HG03442 (cell line): ENCODE measurements around the gene TMBIM1.
"Not testable (repeated sequence)": the region's sequence is repeated elsewhere in the genome, so short reads cannot be mapped to it uniquely, and the experiment has no call there.

Experiments
- ATAC-seq: cut with Tn5 transposase; IDR thresholded peaks from one replicate; pipeline ENCODE4 v1.9.1; 2021; ENCODE audit warnings: mild to moderate bottlenecking, moderate library complexity; ENCODE audit not compliant: unreplicated experiment

The TMBIM1 gene

DNA sequence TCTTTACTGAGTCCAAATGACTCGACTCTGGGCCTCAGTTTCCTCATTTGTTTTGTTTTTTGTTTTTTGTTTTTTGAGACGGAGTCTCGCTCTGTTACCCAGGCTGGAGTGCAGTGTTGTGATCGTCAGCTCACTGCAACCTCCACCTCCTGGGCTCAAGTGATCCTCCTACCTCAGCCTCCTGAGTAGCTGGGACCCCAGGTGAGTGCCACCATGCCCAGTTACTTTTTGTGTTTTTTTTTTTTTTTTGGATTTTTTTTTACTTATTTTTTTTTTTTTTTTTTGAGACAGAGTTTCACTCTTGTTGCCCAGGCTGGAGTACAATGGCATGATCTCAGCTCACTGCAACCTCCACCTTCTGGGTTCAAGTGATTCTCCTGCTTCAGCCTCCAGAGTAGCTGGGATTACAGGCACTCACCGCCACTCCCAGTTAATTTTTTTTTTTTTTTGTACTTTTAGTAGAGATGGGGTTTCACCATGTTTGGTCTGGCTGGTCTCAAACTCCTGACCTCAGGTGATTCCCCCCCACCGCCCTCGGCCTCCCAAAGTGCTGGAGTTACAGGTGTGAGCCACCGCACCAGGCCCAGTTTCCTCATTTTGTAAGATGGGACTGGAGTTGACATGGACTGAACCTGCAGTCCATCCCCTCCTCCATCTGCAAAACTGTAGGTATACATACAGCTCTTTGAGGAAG lies 18.9 kb downstream of the TMBIM1 start:
- ATAC-seq = not testable (repeated sequence)

DNA sequence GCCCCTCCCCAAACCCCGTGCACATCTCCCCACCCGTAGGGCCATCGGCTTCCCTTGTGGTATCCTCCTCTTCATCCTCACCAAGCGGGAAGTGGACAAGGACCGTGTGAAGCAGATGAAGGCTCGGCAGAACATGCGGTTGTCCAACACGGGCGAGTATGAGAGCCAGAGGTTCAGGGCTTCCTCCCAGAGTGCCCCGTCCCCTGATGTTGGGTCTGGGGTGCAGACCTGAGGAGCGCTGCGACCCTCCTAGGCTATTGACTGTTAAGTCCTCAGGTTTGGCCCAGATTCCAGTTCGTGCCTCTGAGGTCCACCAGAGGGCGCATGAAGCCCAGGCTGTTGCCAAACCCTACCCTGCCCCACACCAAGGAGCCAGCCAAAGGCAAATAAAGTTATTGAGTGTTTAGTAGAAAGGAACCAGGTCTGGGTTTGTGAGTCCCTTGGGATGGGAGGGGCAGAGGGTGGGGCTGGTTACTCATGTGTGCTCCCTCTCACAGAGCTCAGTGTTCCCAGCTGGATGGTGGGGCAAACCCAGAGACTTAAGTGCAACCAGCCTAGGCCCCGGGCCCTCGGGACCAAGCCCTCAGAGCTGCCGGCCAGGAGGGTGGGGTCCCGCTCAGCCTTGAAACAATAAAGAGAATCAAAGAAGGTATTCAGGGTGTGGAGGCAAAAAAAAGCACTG lies 19.6 kb downstream of the TMBIM1 start:
- ATAC-seq = peak; percentile 23

DNA sequence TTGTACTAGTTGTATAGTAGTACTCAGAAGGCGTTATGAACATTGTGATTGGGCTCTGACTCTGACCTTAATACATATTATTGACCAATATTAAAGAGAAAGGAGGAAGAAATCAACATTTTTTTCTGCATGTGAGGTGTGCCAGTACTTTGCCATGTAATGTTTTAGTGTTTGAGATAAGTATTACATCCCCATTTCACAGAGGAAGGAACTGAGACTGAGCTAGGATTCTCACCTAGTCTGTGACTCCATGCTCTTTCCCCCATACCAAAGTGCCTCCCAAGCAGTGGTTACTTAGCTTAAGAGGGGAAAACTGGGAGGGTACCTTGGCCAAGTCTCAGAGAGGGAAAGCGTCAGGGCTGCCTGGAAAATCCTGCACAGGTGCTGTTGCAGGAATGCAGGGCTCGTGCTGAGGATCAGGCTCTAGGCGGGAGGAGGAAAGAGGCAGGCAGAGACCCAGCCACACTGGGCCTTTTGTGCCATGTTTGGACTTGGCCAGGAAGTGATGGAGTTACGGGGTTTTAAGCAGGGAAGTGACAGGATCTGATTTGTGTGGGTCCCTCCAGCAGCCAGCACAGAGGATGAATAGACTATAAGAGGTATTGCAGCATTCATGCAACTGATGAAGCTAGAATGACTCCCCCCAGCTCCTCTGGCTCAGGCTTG lies 20.3 kb downstream of the TMBIM1 start:
- no peak for ATAC-seq

DNA sequence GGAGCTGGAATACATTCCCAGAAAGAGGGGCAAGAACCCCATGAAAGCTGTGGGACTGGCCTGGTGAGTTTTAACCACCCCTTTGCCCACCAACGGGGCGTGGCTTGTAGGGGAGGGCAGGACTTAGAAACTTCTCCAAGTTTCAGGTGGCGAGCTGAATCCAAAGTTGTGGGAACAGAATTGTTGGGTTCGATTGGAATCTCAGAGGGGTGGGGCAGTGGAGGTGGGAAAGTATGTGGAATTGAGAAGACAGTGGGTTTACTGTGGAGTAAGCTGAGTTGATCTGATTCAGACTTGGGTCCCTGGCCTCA lies 20.9 kb downstream of the TMBIM1 start:
- ATAC-seq = no peak

DNA sequence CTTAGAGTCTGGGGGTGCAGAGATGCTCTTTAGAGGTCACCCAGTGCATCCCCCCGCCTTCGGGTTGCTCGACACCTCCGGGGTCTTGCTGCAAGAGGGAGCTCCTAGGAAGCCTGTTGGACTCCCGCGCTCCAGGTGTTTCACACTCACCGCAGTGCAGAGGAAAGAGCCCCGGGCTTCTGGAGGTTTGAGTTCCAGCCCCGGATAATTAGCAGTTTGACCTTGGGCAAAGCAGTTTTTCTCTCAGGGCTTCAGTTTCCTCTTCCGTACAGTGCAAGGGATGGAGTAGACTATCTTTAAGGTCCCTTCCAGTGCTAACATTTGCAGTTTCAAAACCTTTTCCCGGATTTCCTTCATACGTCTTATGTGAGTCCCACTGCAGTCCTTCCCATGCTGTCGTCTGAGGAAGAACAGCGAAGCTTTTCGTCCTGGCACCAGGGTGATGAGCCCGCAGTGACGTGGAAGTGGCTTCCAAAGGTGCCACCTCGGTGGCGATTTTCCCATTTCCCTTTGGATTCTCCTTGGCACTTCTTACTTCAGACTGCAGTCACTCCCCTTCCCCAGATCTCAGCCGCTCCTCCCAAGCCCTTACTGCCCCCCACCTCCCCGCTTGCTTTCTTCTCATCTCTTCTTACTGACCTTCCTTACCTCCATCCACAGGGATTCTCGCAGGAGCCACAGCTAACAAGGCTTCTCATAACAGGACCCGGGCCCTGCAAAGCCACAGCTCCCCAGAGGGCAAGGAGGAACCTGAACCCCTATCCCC lies 21.4 kb downstream of the TMBIM1 start:
- ATAC-seq = no peak

DNA sequence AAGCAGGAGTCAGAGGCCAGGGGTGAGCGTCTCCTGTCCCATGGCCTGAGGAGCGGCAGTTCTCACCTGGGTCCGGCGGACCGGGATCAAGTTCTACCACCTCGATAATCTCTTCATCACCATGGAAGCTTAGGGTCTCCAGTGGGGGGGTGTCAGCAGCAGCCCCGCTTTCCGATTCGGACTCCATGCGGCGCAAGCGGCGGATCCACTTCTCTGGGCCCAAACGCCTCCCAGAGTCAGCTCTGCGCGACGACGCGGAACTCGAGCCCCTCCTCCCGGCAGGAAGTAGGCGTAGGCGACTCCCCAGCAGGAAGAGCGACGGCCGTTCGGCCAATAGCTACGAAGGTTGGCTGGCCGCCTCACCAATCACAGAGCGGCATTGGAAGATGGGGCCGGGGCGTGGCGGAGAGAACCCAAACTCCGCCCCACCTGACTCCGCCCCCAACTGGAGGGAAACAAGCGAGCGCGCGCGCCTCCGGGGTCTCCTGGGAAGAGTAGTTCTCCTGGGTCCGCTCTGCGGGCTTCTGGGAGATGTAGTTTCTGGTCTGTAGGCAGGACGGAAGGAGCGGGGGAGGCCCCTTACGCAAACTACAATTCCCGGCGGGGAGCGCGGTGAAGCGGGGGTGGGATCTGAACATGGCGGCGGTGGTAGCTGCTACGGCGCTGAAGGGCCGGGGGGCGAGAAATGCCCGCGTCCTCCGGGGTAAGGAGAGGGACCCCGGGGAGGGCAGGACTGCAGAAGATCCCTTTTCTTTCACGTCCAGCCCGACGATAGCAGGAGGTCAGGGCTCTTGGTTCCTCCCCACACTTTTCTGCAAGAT lies 22.2 kb downstream of the TMBIM1 start, which contains the start of the genes AAMP and PNKD:
AAMP (minus strand) TSS at position 238 of the 821 bp plus-strand sequence; CDS start at position 187, 51 bp downstream.
PNKD (plus strand) TSS at position 620 of the 821 bp plus-strand sequence; CDS start at position 637, 17 bp downstream.
- peak; percentile 88 for ATAC-seq

DNA sequence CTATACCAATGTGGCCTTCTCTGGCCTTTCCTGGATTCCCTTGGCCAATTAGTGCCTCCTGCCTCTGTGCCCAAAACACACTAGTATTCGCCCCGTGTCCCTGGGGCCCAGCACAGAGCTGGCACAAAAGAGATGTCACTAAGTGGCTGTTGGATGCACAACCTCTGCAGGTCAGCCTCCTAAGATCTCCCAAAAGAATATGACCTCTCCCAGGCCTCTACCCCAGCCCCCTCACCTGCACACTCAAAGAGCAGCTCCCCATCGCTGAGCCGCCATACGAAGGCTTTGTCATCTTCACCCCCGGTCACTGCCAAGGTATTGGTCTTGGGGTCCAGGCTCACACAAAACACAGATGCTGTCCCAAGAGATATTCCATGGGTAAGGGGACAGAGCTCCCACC lies 25.0 kb downstream of the TMBIM1 start:
- no peak for ATAC-seq

DNA sequence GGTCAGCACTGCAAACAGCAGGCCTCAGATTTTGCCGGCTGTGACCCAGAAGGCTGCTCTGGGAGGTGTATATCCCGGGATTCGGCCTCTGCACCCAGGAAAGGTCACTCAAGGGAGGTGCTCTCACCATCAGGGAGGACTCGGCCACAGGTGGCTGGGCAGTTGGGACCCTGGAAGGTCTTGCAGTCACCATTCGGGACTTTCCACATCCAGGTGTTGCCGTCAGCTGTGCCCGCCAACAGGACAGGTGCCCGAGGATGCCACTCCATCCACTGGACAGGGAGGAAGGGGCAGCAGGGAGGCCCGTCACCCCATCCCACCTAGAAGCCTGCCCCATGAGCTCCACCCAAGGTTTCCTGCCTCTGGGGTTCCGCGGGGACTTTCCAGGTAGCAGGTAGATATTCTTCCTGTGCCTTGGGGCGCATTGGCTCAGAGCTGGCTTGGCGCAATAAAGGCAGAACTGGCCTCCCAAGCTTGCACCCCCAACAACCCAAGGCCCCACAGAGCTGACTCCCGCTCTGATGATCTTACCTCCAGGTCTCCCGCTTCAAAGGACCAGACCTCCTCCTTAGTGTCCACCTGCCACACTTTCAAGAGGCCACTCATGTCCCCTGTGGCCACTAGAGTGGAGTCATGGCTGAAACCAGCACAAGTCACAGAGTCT lies 25.9 kb downstream of the TMBIM1 start:
- ATAC-seq = no peak

DNA sequence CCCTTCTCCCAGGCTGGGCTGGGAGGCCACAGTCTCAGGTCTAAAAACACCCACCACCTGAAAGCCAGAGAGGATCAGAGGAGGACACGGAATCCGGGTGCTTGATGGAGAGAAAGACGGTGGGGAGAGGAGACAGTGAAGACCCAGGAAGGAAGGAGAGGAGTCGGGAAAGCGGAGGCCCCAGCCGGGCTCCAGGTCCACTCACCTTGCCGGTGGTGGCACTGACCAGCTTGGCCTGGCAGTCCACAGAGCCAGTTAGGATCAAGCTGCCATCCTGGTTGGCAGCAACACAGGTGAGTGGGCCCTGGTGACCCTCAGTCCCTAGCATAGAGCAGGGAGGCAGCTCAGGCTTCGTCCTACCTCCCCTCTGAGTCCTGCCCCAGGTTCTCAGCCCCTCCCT lies 26.7 kb downstream of the TMBIM1 start:
- no peak for ATAC-seq

DNA sequence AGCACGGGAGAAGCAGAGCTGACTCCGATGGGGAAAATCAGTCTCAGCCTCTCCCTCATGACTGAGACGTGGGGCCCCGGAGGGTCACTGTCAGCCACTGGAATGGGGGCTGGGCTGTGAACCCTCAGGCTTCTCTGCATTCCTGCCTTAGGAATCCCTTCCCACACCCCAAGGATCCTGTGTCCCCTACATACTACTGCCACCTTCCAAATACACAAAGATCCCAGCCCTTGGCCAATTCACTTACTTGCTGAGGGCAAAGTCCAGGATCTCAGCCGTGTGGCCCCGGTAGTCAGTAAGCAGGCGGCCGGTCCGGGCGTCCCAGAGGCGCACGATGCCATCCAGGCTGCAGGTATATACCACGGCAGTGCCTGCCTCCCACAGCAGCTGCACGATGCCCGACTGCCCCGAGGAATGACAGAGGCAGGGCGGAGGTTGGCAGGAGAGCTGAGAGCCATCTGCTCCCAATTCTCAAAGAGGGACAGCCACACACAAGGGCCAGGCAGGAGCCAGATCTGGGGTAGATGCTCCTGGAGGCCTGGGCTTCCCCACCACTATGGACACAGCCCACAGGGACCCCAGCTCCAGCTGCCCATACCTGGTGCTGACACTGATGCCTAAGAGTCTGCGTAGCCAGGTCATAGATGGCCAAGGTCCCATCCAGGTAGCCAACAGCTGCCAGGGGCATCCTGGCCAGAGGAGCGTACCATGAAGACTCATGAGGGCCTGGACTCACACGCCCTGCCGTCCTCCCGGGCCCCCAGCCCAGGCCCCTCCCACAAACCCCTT lies 27.3 kb downstream of the TMBIM1 start:
- no peak for ATAC-seq

DNA sequence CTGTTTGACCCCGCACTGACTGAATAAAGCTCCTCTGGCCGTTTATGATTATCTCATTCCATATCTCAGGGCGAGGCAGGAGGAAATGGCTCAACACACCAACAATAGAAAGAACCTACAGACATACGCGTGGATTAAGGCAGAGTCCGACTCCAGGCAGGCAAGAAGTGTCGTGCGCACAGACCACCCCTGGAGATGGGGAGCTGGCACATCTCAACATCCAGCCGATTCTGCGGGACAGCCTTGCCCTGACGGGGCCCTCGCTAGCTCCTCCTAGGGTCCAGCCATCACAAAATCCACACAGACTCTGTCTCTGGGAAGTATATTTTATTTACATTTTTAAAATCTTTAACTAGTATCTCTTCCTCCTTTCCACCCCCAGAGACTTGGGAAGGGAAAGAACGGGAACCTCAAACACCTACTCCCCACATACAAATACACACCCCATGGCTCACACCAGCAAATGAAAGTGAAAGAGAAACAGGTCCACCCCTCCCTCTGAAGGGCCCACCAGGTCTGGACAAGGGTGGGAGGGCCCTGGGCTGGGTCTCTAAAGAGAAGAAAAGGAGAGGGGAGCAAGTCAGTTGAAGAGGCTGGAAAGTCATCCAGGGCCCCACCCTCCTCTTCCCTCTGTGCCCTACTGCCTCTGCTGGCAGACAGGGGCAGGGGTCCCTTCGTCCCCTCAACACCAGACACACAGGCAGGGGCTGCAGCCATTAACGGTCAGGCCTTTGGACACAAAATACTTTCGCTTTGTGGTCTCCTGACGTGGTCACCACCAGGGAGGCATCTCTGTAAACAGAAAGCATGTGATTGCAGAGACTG lies 28.3 kb downstream of the TMBIM1 start:
- no peak for ATAC-seq

DNA sequence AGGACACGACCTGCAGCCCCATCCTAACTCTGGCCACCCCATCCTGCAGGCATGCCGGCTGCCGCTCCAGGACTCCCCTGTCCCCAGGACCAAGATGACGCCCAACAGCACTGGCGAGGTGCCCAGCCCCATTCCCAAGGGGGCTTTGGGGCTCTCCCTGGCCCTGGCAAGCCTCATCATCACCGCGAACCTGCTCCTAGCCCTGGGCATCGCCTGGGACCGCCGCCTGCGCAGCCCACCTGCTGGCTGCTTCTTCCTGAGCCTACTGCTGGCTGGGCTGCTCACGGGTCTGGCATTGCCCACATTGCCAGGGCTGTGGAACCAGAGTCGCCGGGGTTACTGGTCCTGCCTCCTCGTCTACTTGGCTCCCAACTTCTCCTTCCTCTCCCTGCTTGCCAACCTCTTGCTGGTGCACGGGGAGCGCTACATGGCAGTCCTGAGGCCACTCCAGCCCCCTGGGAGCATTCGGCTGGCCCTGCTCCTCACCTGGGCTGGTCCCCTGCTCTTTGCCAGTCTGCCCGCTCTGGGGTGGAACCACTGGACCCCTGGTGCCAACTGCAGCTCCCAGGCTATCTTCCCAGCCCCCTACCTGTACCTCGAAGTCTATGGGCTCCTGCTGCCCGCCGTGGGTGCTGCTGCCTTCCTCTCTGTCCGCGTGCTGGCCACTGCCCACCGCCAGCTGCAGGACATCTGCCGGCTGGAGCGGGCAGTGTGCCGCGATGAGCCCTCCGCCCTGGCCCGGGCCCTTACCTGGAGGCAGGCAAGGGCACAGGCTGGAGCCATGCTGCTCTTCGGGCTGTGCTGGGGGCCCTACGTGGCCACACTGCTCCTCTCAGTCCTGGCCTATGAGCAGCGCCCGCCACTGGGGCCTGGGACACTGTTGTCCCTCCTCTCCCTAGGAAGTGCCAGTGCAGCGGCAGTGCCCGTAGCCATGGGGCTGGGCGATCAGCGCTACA lies 29.4 kb downstream of the TMBIM1 start:
- no peak for ATAC-seq

DNA sequence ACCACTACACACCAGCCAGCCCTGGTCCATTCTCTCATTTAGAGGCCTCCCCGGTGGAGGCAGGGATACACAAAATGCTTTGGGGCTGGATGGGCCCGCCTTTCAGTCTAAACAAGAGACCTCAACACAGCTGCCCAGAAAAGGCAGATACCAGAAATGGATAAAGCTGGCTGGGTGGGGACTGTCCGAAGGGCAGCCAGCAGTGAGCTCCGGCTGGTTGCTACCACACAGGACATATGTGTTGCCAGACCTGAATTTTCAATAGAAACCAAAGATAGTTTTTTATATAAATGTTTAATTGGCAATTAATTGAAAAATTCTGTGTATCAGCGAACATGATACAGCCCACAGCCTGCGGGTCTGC lies 30.1 kb downstream of the TMBIM1 start:
- ATAC-seq = no peak

DNA sequence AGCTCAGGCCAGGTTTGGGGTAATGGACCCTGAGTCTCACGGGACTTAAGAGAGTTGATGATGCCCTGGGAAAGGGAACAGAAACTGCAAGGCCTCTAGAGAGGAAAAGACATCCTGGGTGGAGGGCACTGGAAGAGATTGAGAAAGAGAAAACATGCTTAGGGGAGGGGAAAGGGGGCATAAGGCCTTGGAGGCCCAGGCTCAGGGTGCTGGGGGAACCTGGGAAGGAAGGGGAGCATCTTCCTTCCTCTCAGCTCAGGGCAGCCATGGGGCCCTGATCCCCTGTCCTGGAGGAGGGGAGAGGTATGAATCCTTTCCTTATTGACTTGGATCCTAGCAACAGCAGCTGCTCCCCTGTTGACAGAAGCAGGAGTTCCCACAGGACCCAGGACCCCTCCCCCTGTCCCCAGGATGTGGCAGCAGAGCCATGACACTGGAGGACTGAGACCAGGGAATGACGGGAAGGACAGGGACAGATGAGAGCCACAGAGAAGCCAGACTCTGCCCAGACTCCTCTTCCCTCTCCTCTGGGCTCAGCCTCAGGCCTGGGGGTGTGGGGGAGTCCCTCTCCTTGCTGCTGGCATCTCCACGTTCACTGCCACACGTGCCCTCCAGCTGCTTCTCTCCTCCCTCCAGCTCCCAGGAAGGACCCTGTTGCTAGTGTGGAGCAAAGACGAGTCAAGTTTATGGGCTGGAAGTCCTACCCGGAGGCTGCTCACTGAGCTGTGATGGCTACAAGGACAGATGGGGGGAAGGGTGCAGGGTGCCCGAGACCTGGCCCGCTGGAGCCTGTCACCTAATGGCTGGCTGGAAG lies 30.7 kb downstream of the TMBIM1 start:
- no peak for ATAC-seq

DNA sequence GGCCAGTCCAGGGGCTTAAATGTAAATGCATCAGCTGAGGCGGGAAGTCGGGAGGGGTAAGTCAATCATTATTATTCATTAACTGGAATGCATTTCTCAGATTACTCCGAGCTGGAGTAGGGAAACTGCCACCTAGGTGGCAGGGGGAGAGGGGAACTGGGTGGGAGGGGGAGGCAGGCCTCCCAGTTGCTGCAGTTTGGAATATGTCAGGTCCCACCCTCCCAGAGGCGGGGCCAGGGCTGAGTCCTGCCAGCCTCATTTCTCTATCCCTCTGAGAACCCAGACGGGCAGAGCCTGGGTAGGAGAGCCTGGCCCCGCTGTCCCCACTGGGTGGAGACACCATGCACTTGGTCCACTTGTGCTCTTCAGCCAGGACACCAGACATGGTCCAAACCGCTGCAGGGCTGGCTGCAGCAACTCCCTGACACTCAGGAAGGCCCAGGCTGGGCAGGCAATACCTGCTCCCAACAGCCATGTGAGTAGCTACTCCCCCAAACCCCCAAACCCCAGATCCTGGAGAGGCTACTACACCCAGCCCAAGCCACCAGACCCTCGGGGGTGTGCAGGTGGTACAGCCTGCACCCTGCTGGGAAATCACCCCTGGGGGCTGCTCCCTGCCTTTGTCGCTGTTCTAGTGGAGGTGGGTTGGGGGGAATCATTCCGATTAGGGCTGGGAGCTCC lies 31.4 kb downstream of the TMBIM1 start, which contains the start of gene GPBAR1:
GPBAR1 (plus strand) TSS at position 274 of the 681 bp plus-strand sequence. CDS start 1,710 bp downstream, outside the sequence.
- ATAC-seq = no peak

DNA sequence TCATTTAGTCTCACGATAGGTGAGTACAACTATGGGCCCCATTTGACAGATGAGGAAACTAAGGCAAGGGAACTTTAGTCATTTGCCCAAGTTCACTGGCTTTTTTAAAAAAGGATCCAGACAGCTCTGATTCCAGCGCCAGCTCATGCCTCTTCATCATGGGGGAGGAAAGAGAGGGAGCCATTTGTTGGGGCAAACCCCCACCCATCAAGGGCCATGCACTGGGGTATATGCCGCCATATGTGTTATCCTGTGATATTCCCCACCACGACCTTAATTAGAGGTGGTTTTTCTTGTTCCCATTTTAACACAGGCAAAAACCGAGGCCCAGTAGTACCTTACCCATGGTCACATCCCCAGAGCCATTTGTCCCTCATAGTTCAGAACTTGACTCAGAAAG lies 32.1 kb downstream of the TMBIM1 start:
- ATAC-seq = no peak
